ENCODE measurements around the gene HMGN3. TPM values are rescaled to one million over a fixed set of nuclear protein-coding genes. Genes with fewer than 3 reads are reported as not detected.

Gene HMGN3
- total and polyA plus RNA-seq, 2 experiments from 2014 or later = 129 to 266 TPM

DNA sequence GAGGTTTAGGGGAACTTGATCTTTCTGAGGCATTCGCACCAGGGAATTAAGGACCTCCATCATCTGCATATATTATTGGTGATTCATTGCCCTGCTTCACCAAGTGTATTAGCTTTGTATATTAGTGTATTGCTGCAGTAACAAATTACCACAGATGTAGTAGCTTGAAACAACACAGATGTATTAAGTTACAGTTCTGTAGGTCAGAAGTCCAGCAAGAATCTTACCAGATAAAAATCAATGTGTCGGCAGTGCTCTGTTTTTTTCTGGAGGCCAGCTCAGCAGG is 65.8 kb downstream of the HMGN3 start:
- Histone ChIP-seq H3K79me2 (no peaks in the 10 kb centered on the region), H3K36me3 (replicated peaks; ENCODE audit: insufficient read depth, low read depth) (no peaks in the 10 kb centered on the region), H4K20me1 (ENCODE audit: insufficient read depth, poor library complexity, severe bottlenecking) (no peaks in the 10 kb centered on the region), H3K4me3 (no peak overlapping the region), H3K9me3 (ENCODE audit: low read depth) (no peaks in the 10 kb centered on the region), H2AFZ (no peak overlapping the region), H3K9me2 (replicated peaks; ENCODE audit: insufficient read depth) (no peaks in the 10 kb centered on the region), H3K27me3 (no peaks in the 10 kb centered on the region), H3K4me2 (no peak overlapping the region), H3K27ac (no peak overlapping the region), H3K4me1 (ENCODE audit: insufficient read depth) (peaks cover 2% of the 10 kb centered on the region)
- no peak for DNase-seq (ENCODE audit: low spot score)
- TF ChIP-seq, protein P1, sequence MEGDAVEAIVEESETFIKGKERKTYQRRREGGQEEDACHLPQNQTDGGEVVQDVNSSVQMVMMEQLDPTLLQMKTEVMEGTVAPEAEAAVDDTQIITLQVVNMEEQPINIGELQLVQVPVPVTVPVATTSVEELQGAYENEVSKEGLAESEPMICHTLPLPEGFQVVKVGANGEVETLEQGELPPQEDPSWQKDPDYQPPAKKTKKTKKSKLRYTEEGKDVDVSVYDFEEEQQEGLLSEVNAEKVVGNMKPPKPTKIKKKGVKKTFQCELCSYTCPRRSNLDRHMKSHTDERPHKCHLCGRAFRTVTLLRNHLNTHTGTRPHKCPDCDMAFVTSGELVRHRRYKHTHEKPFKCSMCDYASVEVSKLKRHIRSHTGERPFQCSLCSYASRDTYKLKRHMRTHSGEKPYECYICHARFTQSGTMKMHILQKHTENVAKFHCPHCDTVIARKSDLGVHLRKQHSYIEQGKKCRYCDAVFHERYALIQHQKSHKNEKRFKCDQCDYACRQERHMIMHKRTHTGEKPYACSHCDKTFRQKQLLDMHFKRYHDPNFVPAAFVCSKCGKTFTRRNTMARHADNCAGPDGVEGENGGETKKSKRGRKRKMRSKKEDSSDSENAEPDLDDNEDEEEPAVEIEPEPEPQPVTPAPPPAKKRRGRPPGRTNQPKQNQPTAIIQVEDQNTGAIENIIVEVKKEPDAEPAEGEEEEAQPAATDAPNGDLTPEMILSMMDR (IDR thresholded peaks at IDR 0.05; ENCODE audit: poor library complexity) = no peak
- TF ChIP-seq EZH2phosphoT487 (IDR thresholded peaks at IDR 0.05; ENCODE audit: low read depth, severe bottlenecking, unreplicated experiment) = no peak
- no peak for TF ChIP-seq EZH2 (IDR thresholded peaks at IDR 0.05; ENCODE audit: borderline replicate concordance)
- WGBS (ENCODE audit: low lambda C conversion rate, missing lambda C conversion rate) = 62% methylated on average over 2 of the region's 2 CpGs

DNA sequence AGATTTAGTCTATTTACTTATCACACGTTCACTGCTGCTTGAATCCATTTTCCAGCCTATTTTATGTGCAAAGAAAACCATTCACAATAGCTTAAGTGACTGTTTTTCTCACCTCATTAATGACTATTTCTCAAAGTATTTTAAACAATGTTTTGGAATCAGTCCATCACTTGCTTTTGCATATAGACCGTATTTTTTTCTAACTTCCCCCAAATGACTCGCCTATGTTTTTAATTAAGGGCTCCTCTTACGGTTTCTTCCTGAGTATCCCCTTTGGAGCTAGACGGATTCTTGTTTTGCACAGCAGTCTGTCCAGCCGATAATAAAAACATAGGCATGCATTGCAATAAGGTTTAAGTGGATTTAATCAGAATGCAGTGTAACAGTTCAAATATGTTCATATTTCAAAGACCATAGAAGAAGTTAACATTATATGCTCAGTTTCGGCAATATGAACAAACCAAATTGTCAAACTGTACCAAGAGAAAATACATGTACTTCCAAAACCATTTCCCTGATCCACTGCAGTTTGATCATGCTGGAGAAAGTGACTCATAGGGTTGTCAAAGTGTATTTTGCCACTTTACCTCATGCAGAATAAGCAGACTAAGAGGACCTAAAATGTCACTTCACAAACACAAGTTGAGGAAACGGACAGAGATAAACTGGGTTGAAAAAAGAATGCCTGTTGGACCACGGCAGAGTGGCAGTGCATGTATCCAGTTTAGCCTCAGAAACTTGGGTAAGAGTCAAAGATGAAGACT is 66.4 kb downstream of the HMGN3 start:
- no peak for TF ChIP-seq EZH2phosphoT487 (IDR thresholded peaks at IDR 0.05; ENCODE audit: low read depth, severe bottlenecking, unreplicated experiment)
- H3K9me2 ChIP-seq (replicated peaks; ENCODE audit: insufficient read depth) = no peaks in the 10 kb centered on the region
- no peaks in the 10 kb centered on the region for H3K79me2 ChIP-seq
- no peak for DNase-seq (ENCODE audit: low spot score)
- H3K9me3 ChIP-seq (ENCODE audit: low read depth) = no peaks in the 10 kb centered on the region
- no peaks in the 10 kb centered on the region for H3K27me3 ChIP-seq
- no peak overlapping the region for H2AFZ ChIP-seq
- peaks cover 2% of the 10 kb centered on the region for H3K4me1 ChIP-seq (ENCODE audit: insufficient read depth)
- no peak overlapping the region for H3K4me2 ChIP-seq
- 56% methylated on average over 9 of the region's 9 CpGs for WGBS (ENCODE audit: low lambda C conversion rate, missing lambda C conversion rate)
- H3K36me3 ChIP-seq (replicated peaks; ENCODE audit: insufficient read depth, low read depth) = no peaks in the 10 kb centered on the region
- no peak overlapping the region for H3K4me3 ChIP-seq
- H3K27ac ChIP-seq = no peak overlapping the region
- H4K20me1 ChIP-seq (ENCODE audit: insufficient read depth, poor library complexity, severe bottlenecking) = no peaks in the 10 kb centered on the region

DNA sequence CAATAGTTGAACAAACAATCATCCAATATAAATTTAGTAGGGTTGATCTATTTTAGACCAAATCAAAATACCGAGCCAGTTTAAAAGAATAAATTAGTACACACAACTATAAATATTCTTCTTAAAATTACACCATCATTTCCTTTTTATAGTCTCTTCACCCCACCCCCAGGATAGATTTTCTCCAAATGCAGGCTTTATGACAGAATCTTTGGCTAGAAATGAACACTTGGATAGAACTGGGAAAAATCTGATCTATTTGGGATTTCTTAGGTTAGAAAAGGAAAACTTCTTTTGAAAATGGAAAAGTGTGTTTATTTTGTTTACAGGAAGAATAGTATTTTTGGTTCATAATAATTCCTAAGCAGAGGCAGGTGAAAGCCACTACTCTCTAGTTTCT is 74.6 kb downstream of the HMGN3 start:
- H2AFZ ChIP-seq = no peak overlapping the region
- no peak overlapping the region for H3K27ac ChIP-seq
- H3K4me3 ChIP-seq = no peak overlapping the region
- DNase-seq (ENCODE audit: low spot score) = no peak
- no peak overlapping the region for H3K4me2 ChIP-seq
- no peaks in the 10 kb centered on the region for H3K9me2 ChIP-seq (replicated peaks; ENCODE audit: insufficient read depth)
- no peaks in the 10 kb centered on the region for H3K27me3 ChIP-seq
- peaks cover 6% of the 10 kb centered on the region for H3K4me1 ChIP-seq (ENCODE audit: insufficient read depth)
- no peaks in the 10 kb centered on the region for H3K79me2 ChIP-seq
- H3K36me3 ChIP-seq (replicated peaks; ENCODE audit: insufficient read depth, low read depth) = no peaks in the 10 kb centered on the region
- TF ChIP-seq EZH2 (IDR thresholded peaks at IDR 0.05; ENCODE audit: borderline replicate concordance) = no peak
- TF ChIP-seq, protein P1 (IDR thresholded peaks at IDR 0.05; ENCODE audit: poor library complexity) = no peak
- TF ChIP-seq EZH2phosphoT487 (IDR thresholded peaks at IDR 0.05; ENCODE audit: low read depth, severe bottlenecking, unreplicated experiment) = no peak
- WGBS (ENCODE audit: low lambda C conversion rate, missing lambda C conversion rate) = 88% methylated on average over 1 of the region's 1 CpG
- no peaks in the 10 kb centered on the region for H4K20me1 ChIP-seq (ENCODE audit: insufficient read depth, poor library complexity, severe bottlenecking)
- no peaks in the 10 kb centered on the region for H3K9me3 ChIP-seq (ENCODE audit: low read depth)

DNA sequence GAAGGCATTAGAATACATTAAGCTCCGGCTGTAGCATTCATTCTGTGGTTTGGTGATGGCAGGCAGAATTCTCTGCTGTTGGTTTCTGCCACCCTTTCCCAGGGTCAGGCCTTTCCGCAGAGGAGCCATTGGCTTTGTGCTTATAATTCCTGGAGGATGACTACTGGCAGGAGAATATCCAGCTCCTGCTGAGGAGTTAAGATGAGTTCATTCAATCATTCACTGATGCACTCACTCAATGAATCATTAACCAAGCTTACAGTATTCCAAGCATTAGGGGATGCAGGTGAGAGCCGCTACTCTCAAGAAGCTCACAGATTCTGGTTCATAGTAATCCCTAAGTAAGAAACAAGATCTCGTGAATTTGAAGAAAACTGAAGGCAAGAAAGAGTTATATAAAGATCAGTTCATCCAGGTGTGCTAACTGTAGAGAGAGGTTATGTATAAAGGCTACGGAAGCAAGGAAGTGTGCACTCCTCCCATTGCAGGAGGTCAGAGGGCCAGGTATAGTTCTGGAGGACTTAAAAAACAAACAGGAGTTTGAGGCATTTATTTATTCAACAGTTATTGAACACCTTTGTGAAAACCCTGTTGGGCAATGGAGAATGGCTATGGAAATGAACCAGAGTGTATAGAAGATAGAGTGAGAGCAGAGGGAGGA is 75.5 kb downstream of the HMGN3 start:
- 73% methylated on average over 5 of the region's 5 CpGs for WGBS (ENCODE audit: low lambda C conversion rate, missing lambda C conversion rate)
- Histone ChIP-seq H3K9me3 (ENCODE audit: low read depth) (no peaks in the 10 kb centered on the region), H3K4me2 (peak overlapping the region; percentile 54), H3K79me2 (no peaks in the 10 kb centered on the region), H3K27me3 (no peaks in the 10 kb centered on the region), H3K4me3 (no peak overlapping the region), H3K27ac (no peak overlapping the region), H3K36me3 (replicated peaks; ENCODE audit: insufficient read depth, low read depth) (no peaks in the 10 kb centered on the region), H3K4me1 (ENCODE audit: insufficient read depth) (peaks cover 6% of the 10 kb centered on the region), H3K9me2 (replicated peaks; ENCODE audit: insufficient read depth) (no peaks in the 10 kb centered on the region), H4K20me1 (ENCODE audit: insufficient read depth, poor library complexity, severe bottlenecking) (no peaks in the 10 kb centered on the region), H2AFZ (no peak overlapping the region)
- TF ChIP-seq, protein P1 (IDR thresholded peaks at IDR 0.05; ENCODE audit: poor library complexity) = no peak
- peak; percentile 16 for DNase-seq (ENCODE audit: low spot score)
